GM23248 (cell line): ENCODE measurements around the gene CCNY. TPM values are rescaled to one million over a fixed set of nuclear protein-coding genes. Genes with fewer than 3 reads are reported as not detected.
"Not testable (repeated sequence)": the region's sequence is repeated elsewhere in the genome, so short reads cannot be mapped to it uniquely, and the experiment has no call there.

Experiments used
- DNase-seq: peaks from one replicate; pipeline ENCODE4 v3.0.0-alpha.2; 2015
- H2AFZ ChIP-seq: fragments of 200-600 bp; sonication (generic); 2 replicates; pipeline ENCODE4 v1.6.1; 2016; ENCODE audit warnings: antibody characterized with exemption
- H3F3A ChIP-seq: fragments of 200-600 bp; sonication (generic); 2 replicates; pipeline ENCODE4 v1.6.1; 2016; ENCODE audit warnings: mild to moderate bottlenecking, antibody characterized with exemption, mixed run types; ENCODE audit not compliant: insufficient read depth
- H3K27ac ChIP-seq: fragments of 200-600 bp; sonication (generic); 2 replicates; pipeline ENCODE4 v1.5.1; 2016; ENCODE audit warnings: mild to moderate bottlenecking
- H3K27me3 ChIP-seq: fragments of 200-600 bp; sonication (generic); replicated peaks from 2 replicates; pipeline ENCODE4 v1.6.1; 2016; ENCODE audit warnings: mild to moderate bottlenecking; ENCODE audit not compliant: insufficient read depth
- H3K36me3 ChIP-seq: fragments of 200-600 bp; sonication (generic); 2 replicates; pipeline ENCODE4 v1.6.1; 2016; ENCODE audit warnings: low read depth, mild to moderate bottlenecking
- H3K4me1 ChIP-seq: fragments of 200-600 bp; sonication (generic); 2 replicates; pipeline ENCODE4 v1.6.1; 2016; ENCODE audit warnings: mild to moderate bottlenecking; ENCODE audit not compliant: insufficient read depth
- H3K4me2 ChIP-seq: fragments of 200-600 bp; sonication (generic); one replicate; pipeline ENCODE4 v1.6.1; 2016; ENCODE audit warnings: mild to moderate bottlenecking; ENCODE audit not compliant: unreplicated experiment
- H3K4me3 ChIP-seq: fragments of 200-600 bp; sonication (generic); 2 replicates; pipeline ENCODE4 v1.5.1; 2016; ENCODE audit warnings: mild to moderate bottlenecking
- H3K79me2 ChIP-seq: fragments of 200-600 bp; sonication (generic); 2 replicates; pipeline ENCODE4 v1.6.1; 2016; ENCODE audit warnings: mild to moderate bottlenecking; ENCODE audit not compliant: insufficient read depth
- H3K9ac ChIP-seq: fragments of 200-600 bp; sonication (generic); 2 replicates; pipeline ENCODE4 v1.6.1; 2016; ENCODE audit warnings: mild to moderate bottlenecking
- H3K9me2 ChIP-seq: fragments of 200-600 bp; sonication (generic); 2 replicates; pipeline ENCODE4 v1.6.1; 2016; ENCODE audit warnings: mixed run types, mild to moderate bottlenecking, moderate library complexity; ENCODE audit not compliant: insufficient read depth
- H3K9me3 ChIP-seq: fragments of 200-600 bp; sonication (generic); one replicate; pipeline ENCODE4 v1.6.1; 2017; ENCODE audit warnings: low read depth
- H4K20me1 ChIP-seq: fragments of 200-600 bp; sonication (generic); 2 replicates; pipeline ENCODE4 v1.6.0; 2016; ENCODE audit not compliant: insufficient read depth
- EZH2 ChIP-seq: fragments of 200-600 bp; sonication (generic); IDR thresholded peaks from 2 replicates; pipeline ENCODE4 v1.6.1; 2018; ENCODE audit warnings: antibody characterized with exemption, mild to moderate bottlenecking; ENCODE audit not compliant: insufficient read depth, poor library complexity, severe bottlenecking
- EZH2phosphoT487 ChIP-seq: fragments of 200-600 bp; sonication (generic); IDR thresholded peaks from 2 replicates; pipeline ENCODE4 v1.6.1; 2018; ENCODE audit warnings: antibody characterized with exemption, moderate library complexity, mild to moderate bottlenecking, low read depth; ENCODE audit not compliant: insufficient read depth
- WGBS, 2 experiments: methylation state at CpG; one replicate each; pipeline ENCODE4 v1.1.6; 2015 to 2017; ENCODE audit warnings: low lambda C conversion rate in 2 of 2, low coverage in 1 of 2; ENCODE audit errors: missing lambda C conversion rate in 2 of 2; 5-methylcytosine and 5-hydroxymethylcytosine counted together
- in situ Hi-C: fragments of 300-500 bp; cut with MboI; formaldehyde crosslinking; loops from 2 replicates; pipeline ENCODE4 v1.15.0; 2020
- polyA plus RNA-seq: library from polyadenylated mRNA; unstranded; fragments of >200 nt; fragmentation: Nextera tagmentation; extraction: Ambion mirVana; gene quantifications from 2 replicates; pipeline ENCODE4 v1.2.1, GENCODE V29; 2016
- total RNA-seq: library from RNA; depleted of rRNA; stranded (reverse); fragments of >200 nt; shearing (Covaris generic); gene quantifications from 2 replicates; pipeline ENCODE4 v1.2.3, GENCODE V29; 2014

CCNY gene
- total and polyA plus RNA-seq, 2 experiments from 2014 or later: 12.8 to 70.4 TPM

DNA sequence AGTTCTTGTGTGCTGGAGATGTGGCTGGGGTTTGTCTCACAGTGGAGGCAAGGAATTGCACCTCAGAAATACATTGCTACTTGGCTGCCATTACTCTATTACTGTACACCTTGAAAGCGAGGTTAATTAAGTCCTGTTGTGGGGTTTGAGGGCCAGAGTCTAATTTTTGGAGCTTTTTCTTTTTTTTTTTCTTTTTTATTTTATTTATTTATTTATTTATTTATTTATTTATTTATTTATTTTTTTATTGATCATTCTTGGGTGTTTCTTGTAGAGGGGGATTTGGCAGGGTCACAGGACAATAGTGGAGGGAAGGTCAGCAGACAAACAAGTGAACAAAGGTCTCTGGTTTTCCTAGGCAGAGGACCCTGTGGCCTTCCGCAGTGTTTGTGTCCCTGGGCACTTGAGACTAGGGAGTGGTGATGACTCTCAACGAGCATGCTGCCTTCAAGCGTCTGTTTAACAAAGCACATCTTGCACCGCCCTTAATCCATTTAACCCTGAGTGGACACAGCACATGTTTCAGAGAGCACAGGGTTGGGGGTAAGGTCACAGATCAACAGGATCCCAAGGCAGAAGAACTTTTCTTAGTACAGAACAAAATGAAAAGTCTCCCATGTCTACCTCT lies 69.8 kb downstream of the CCNY start:
- H3K9me3 ChIP-seq, H3K36me3 ChIP-seq, H2AFZ ChIP-seq, in situ Hi-C loops, DNase-seq, H3K4me3 ChIP-seq, H3K9me2 ChIP-seq, H3K9ac ChIP-seq, H3K27ac ChIP-seq, H4K20me1 ChIP-seq, H3K4me2 ChIP-seq, H3K27me3 ChIP-seq: not testable (repeated sequence)
- peaks cover 35% of the 10 kb centered on the region for H3K4me1 ChIP-seq
- peaks cover 98% of the 10 kb centered on the region for H3K79me2 ChIP-seq
- H3F3A ChIP-seq: peaks cover 32% of the 10 kb centered on the region
- WGBS, 2 experiments: 61 to 98% methylated on average over 2 to 5 of the region's 5 CpGs

DNA sequence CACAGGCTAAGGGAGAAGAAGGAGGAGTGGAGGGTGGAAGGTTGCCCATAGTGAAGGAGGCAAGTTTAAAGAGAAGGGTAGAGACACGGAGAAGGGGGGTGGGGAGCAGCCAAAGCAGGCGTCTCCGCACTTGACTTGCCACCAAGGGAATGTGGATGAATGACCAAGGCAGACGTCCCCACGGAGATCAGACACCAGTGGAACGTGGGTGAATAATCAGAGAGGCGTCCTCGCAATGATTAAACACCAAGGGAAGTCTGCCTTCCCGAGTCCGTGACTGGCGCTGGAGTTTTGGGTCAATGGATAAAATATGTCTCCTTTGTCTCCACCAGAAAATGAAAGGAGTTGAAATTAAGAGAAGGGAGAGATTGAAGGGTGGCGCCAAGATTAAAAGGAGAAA lies 71.4 kb downstream of the CCNY start:
- Histone ChIP-seq H3K79me2 (peaks cover 98% of the 10 kb centered on the region), H4K20me1 (0 out of 2 replicates have a peak, but pooled peaks cover 15% of the 10 kb centered on the region), H3F3A (peaks cover 32% of the 10 kb centered on the region), H3K4me1 (peaks cover 46% of the 10 kb centered on the region)
- DNase-seq, H3K27ac ChIP-seq, in situ Hi-C loops, H3K4me2 ChIP-seq, H3K9ac ChIP-seq, H3K36me3 ChIP-seq, H3K4me3 ChIP-seq, H3K9me3 ChIP-seq, H2AFZ ChIP-seq, H3K9me2 ChIP-seq, H3K27me3 ChIP-seq: not testable (repeated sequence)
- WGBS, 2 experiments: 86 to 92% methylated on average over 12 of the region's 12 CpGs

DNA sequence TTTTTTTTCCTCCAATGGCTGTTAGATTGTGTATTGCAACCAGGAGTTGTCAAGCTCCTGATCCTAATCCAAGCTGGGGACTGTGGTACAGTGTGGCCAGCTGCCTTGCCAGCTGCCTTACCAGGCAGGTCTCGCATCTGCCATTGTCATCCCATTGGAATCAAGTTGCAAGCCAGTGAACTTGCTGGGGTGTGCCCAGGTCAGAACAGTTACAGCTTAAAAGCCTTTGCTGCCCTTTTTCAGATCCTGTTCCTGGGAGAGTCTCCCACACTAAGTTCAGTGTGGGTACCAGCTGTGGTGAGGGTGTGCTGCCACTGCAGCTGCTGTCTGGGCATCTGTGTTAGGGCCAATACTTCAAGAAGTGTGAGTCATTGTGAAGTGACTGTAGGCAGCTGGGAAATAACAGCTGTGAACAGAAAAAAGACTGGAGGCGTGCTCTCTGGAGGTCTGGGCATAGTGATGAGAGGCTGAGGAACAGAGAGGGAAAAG lies 72.8 kb downstream of the CCNY start:
- Histone ChIP-seq H3K9me2 (no peaks in the 10 kb centered on the region), H3K4me2 (peak overlapping the region; percentile 34), H2AFZ (no peak overlapping the region), H3K9me3 (no peaks in the 10 kb centered on the region), H3K4me1 (peaks cover 53% of the 10 kb centered on the region), H3K4me3 (no peak overlapping the region), H4K20me1 (0 out of 2 replicates have a peak, but pooled peaks cover 15% of the 10 kb centered on the region), H3F3A (peaks cover 41% of the 10 kb centered on the region), H3K79me2 (peaks cover 98% of the 10 kb centered on the region), H3K36me3 (no peaks in the 10 kb centered on the region), H3K27ac (peak overlapping the region; percentile 43), H3K27me3 (no peaks in the 10 kb centered on the region), H3K9ac (no peak overlapping the region)
- peak; percentile 92 for DNase-seq
- in situ Hi-C loops: no loop called here
- 25 to 39% methylated on average over 2 of the region's 2 CpGs for WGBS, 2 experiments
- no peak for TF ChIP-seq EZH2phosphoT487
- TF ChIP-seq EZH2: no peak

DNA sequence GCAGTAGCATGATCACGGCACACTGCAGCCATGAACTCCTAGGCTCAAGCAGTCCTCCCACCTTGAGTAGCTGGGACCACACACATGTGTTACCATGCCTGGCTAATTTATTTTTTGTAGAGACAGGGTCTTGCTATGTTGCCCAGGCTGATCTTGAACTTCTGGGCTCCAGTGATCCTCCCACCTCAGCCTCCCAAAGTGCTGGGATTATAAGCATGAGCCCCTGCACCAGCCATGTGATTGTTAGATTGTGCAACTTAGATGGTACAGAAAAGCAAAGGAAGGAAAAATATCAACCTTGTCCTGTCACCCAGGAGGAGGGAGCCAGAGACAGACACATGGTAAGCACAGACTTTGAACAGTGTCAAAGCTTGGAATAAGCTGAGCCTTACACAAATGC lies 73.5 kb downstream of the CCNY start:
- no peak for DNase-seq
- WGBS, 2 experiments: 56% methylated on average over 1 of the region's 1 CpG
- 0 out of 2 replicates have a peak, but pooled peaks cover 15% of the 10 kb centered on the region for H4K20me1 ChIP-seq
- H3K9ac ChIP-seq: no peak overlapping the region; the same call in 1 of the 2 replicates
- H2AFZ ChIP-seq: no peak overlapping the region
- no peaks in the 10 kb centered on the region for H3K36me3 ChIP-seq
- H3K27me3 ChIP-seq: no peaks in the 10 kb centered on the region
- TF ChIP-seq EZH2 (no peak), EZH2phosphoT487 (no peak)
- peaks cover 53% of the 10 kb centered on the region for H3K4me1 ChIP-seq
- peak overlapping the region; percentile 43 for H3K27ac ChIP-seq
- H3K4me2 ChIP-seq: peak overlapping the region; percentile 34
- no peak overlapping the region for H3K4me3 ChIP-seq
- H3K9me3 ChIP-seq: no peaks in the 10 kb centered on the region
- no peaks in the 10 kb centered on the region for H3K9me2 ChIP-seq
- H3K79me2 ChIP-seq: peaks cover 98% of the 10 kb centered on the region
- in situ Hi-C loops: no loop called here
- H3F3A ChIP-seq: peaks cover 47% of the 10 kb centered on the region
